Measurements from ENCODE around the gene MFRP. TPM values are rescaled to one million over a fixed set of nuclear protein-coding genes. Genes with fewer than 3 reads are reported as not detected.

The MFRP gene
- total and polyA plus RNA-seq, 10 of the 15 experiments (the other 5 are each of a cell fraction or from before 2014, with no cell fraction given), result not detected

DNA sequence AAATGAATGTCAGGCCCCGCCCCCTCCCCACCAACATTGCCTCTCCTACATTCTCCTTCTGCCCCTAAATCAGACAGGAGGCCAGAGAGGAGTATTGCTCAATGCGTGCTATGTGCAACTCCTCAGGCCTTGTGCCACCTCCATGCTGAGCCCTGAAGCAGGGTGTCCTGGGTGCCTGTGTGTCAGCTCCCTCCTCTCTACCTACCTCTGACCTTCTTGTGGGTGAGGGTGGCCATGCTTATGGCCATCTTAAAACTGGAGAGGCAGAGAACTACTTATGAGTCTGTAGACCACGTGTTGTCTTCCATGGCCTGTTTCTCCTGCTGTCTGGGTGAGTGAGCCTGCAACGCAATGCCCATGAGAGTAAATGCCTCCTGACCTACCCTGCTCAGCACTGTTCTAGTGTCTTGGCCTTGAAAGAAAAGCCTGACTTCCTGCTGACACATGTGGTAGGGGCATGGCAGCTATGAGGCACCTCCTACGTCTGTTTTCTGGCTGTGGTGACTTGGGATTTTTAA is 40.1 kb downstream of the MFRP start (continued):
- TF ChIP-seq, protein P1, sequence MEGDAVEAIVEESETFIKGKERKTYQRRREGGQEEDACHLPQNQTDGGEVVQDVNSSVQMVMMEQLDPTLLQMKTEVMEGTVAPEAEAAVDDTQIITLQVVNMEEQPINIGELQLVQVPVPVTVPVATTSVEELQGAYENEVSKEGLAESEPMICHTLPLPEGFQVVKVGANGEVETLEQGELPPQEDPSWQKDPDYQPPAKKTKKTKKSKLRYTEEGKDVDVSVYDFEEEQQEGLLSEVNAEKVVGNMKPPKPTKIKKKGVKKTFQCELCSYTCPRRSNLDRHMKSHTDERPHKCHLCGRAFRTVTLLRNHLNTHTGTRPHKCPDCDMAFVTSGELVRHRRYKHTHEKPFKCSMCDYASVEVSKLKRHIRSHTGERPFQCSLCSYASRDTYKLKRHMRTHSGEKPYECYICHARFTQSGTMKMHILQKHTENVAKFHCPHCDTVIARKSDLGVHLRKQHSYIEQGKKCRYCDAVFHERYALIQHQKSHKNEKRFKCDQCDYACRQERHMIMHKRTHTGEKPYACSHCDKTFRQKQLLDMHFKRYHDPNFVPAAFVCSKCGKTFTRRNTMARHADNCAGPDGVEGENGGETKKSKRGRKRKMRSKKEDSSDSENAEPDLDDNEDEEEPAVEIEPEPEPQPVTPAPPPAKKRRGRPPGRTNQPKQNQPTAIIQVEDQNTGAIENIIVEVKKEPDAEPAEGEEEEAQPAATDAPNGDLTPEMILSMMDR (IDR thresholded peaks at IDR 0.05 in 2 of 3, conservative IDR thresholded peaks at IDR 0.05 in 1 of 3; ENCODE audit: control insufficient read depth in 2 of 3, extremely low read depth in 1 of 3, insufficient read depth in 1 of 3, low read depth in 3 of 3, low read length in 3 of 3), result no peak
- no peak for TF ChIP-seq PAX8 (IDR thresholded peaks at IDR 0.05)
- no peak for TF ChIP-seq SMAD5 (IDR thresholded peaks at IDR 0.05; ENCODE audit: low read depth)
- TF ChIP-seq NFYB (IDR thresholded peaks at IDR 0.05; ENCODE audit: insufficient read depth, low read depth, low read length), result no peak
- TF ChIP-seq YBX1 (IDR thresholded peaks at IDR 0.05), result no peak
- TF ChIP-seq MTA3 (IDR thresholded peaks at IDR 0.05; ENCODE audit: borderline replicate concordance, low read length), result no peak

DNA sequence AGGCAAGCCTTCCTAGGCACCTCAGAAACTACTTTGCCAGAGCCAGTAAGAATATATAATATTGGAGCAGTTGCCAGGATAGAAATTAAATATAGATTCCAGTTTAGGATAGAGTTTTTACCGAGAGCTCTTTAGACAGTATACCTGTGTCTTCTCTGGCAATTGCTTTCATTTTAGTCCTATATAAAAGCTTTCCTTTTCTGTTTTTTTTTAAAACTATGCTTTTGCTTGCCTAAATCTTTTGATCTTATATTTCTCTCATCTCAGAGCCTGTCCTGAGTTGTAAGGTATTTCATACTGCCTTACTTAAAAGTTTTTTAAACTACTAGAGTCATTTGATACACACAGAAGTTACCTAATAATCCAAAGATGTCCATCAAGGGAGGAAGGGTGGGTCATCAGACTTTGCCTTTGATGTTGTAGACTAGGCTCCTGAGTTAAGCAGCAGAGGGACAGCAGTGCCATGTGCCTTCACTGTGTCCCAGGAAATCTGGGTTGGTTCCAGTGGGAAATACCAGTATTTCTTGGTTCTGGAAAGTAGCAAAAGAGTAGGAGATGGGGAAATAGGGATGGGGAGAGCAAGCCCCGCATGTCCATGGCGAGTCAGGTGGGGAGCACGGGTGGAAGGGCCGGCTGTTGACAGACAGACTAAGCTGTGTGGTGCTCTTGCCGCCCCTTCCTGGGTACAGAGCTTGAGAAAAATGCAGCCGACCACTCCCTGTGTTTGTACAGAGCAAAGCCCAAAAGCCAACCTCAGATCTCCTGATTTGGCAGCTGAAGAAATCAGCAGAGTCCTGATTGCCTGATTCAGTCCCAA is 40.7 kb downstream of the MFRP start:
- SMC1A ChIA-PET (ENCODE audit: uncharacterized antibody, unreplicated experiment), result interaction anchor here (0.6 to 1.1 kb wide), 2 partner anchors 10 to 93 kb away, joined by 3 to 4 read pairs; no protein-coding TSS in a partner anchor
- 91% methylated on average over 7 of the region's 7 CpGs for WGBS (ENCODE audit: insufficient coverage, insufficient replicate concordance, low lambda C conversion rate, missing lambda C conversion rate)
- Histone ChIP-seq H3K9me3 (replicated peaks; ENCODE audit: control insufficient read depth, insufficient read depth, low read length) (no peaks in the 10 kb centered on the region), H3K36me3 (ENCODE audit: control insufficient read depth in 2 of 2, insufficient read depth in 2 of 2, low read length in 1 of 2) (peaks cover 9 to 17% of the 10 kb centered on the region in 2 experiments; a peak in 3 of 4 replicates), H3K27ac (ENCODE audit: control insufficient read depth, insufficient read depth) (no peak overlapping the region), H3K79me2 (ENCODE audit: control insufficient read depth, insufficient read depth, low read length) (no peaks in the 10 kb centered on the region), H3K4me2 (ENCODE audit: control insufficient read depth, insufficient read depth) (no peak overlapping the region), H4K20me1 (ENCODE audit: control insufficient read depth, insufficient read depth) (no peaks in the 10 kb centered on the region), H3K4me3 (no peak overlapping the region), H3K4me1 (ENCODE audit: control insufficient read depth, insufficient read depth, low read length) (no peaks in the 10 kb centered on the region), H2AFZ (ENCODE audit: control insufficient read depth, low read depth, low read length) (no peak overlapping the region), H3K9ac (ENCODE audit: control insufficient read depth, insufficient read depth, low read length) (no peak overlapping the region), H3K27me3 (replicated peaks in 1 of 2; ENCODE audit: control insufficient read depth in 2 of 2, insufficient read depth in 2 of 2, low read length in 1 of 2) (no peaks in the 10 kb centered on the region)
- intact Hi-C loops (cut with micrococcal nuclease; ENCODE audit: unreplicated experiment), result no loop called here
- RAD21 ChIA-PET (ENCODE audit: unreplicated experiment), result no interaction called here
- in situ Hi-C loops (cut with MboI), result no loop called here
- FAIRE-seq (no peak), DNase-seq (ENCODE audit: low read depth, low spot score) (no peak), ATAC-seq (no peak)
- POLR2A ChIA-PET, result no interaction called here
- CTCF ChIA-PET, result interaction anchor here (0.9 kb wide), 1 partner anchor 33 kb away, joined by 3 read pairs; no protein-coding TSS in a partner anchor
- BruUV-seq (replicated peaks), result no TSS peak
- no peak for TF ChIP-seq TARDBP (IDR thresholded peaks at IDR 0.05; ENCODE audit: borderline replicate concordance)
- TF ChIP-seq FOXK2 (IDR thresholded peaks at IDR 0.05), result no peak
- no peak for TF ChIP-seq MYC (IDR thresholded peaks at IDR 0.05; ENCODE audit: insufficient read depth, insufficient read length, insufficient replicate concordance, low read length, severe bottlenecking)
- TF ChIP-seq GATAD2B (conservative IDR thresholded peaks at IDR 0.05; ENCODE audit: low read depth), result no peak
- no peak for TF ChIP-seq FOXM1 (IDR thresholded peaks at IDR 0.05; ENCODE audit: low read depth, low read length)
- no peak for TF ChIP-seq BCL11A (IDR thresholded peaks at IDR 0.05; ENCODE audit: low read depth, low read length)
- TF ChIP-seq, protein P2, sequence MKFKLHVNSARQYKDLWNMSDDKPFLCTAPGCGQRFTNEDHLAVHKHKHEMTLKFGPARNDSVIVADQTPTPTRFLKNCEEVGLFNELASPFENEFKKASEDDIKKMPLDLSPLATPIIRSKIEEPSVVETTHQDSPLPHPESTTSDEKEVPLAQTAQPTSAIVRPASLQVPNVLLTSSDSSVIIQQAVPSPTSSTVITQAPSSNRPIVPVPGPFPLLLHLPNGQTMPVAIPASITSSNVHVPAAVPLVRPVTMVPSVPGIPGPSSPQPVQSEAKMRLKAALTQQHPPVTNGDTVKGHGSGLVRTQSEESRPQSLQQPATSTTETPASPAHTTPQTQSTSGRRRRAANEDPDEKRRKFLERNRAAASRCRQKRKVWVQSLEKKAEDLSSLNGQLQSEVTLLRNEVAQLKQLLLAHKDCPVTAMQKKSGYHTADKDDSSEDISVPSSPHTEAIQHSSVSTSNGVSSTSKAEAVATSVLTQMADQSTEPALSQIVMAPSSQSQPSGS (IDR thresholded peaks at IDR 0.05; ENCODE audit: low read length), result no peak
- no peak for TF ChIP-seq MEF2B (IDR thresholded peaks at IDR 0.05; ENCODE audit: partially characterized antibody, poor library complexity, severe bottlenecking)
- no peak for TF ChIP-seq SIN3A (IDR thresholded peaks at IDR 0.05; ENCODE audit: low read depth, low read length)
- TF ChIP-seq RFX5 (IDR thresholded peaks at IDR 0.05; ENCODE audit: low read depth, low read length), result no peak
- TF ChIP-seq SMARCA5 (IDR thresholded peaks at IDR 0.05), result no peak
